ENCODE results near the gene DEDD2.

DNA sequence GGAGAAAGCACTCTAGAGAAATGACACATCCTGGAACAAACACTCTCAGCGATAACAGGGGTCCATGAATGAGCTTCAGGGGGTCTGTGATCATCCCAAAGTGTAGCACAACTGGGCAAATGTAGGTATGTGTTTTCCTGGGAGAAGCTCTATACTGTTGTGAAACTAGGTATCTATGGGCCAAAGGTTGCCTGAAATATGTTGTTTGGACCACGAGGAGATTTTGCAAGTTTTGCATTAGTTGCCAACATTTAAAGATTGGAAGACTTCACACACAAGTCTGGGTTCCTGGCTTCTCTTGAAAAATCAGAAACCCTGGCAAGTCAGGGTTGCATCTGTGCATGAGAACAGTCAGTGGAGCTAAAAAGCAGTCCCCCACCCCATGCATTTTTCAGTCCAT is 58.6 kb downstream of the DEDD2 start:
- TF ChIP-seq POLR2A (IDR thresholded peaks at IDR 0.05): no peak
- TF ChIP-seq, protein P1, sequence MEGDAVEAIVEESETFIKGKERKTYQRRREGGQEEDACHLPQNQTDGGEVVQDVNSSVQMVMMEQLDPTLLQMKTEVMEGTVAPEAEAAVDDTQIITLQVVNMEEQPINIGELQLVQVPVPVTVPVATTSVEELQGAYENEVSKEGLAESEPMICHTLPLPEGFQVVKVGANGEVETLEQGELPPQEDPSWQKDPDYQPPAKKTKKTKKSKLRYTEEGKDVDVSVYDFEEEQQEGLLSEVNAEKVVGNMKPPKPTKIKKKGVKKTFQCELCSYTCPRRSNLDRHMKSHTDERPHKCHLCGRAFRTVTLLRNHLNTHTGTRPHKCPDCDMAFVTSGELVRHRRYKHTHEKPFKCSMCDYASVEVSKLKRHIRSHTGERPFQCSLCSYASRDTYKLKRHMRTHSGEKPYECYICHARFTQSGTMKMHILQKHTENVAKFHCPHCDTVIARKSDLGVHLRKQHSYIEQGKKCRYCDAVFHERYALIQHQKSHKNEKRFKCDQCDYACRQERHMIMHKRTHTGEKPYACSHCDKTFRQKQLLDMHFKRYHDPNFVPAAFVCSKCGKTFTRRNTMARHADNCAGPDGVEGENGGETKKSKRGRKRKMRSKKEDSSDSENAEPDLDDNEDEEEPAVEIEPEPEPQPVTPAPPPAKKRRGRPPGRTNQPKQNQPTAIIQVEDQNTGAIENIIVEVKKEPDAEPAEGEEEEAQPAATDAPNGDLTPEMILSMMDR (IDR thresholded peaks at IDR 0.05): no peak
- TF ChIP-seq EP300 (IDR thresholded peaks at IDR 0.05): no peak
